GM19395 (cell line): ENCODE data around the gene ROBO4.

Experiments used
- ATAC-seq: cut with Tn5 transposase; IDR thresholded peaks from one replicate; pipeline ENCODE4 v1.9.1; 2021; ENCODE audit warnings: mild to moderate bottlenecking, moderate library complexity; ENCODE audit not compliant: unreplicated experiment

ROBO4 gene

GRCh38 chr11:124919898-124920297 is 22.2 kb upstream of the ROBO4 start:
- no peak for ATAC-seq

GRCh38 chr11:124918950-124919349 is 21.3 kb upstream of the ROBO4 start, which contains the start of gene HEPN1:
Gene HEPN1 (plus strand): TSS chr11:124919250.
- ATAC-seq = no peak

GRCh38 chr11:124917115-124917637 is 19.5 kb upstream of the ROBO4 start:
- no peak for ATAC-seq

- no peak for ATAC-seq
Measured at GRCh38 chr11:124916370-124916710, 18.7 kb upstream of the ROBO4 start.

GRCh38 chr11:124915541-124916369 is 18.1 kb upstream of the ROBO4 start:
- no peak for ATAC-seq

- ATAC-seq = no peak
Measured at GRCh38 chr11:124902616-124903015, 5.0 kb upstream of the ROBO4 start.

- ATAC-seq = no peak
Measured at GRCh38 chr11:124900464-124900863, 2.8 kb upstream of the ROBO4 start.

GRCh38 chr11:124899383-124900145 is 1.9 kb upstream of the ROBO4 start:
- no peak for ATAC-seq

- no peak for ATAC-seq
Measured at GRCh38 chr11:124898711-124899110, 1.0 kb upstream of the ROBO4 start.

- no peak for ATAC-seq
Measured at GRCh38 chr11:124898263-124898680, 607 bp upstream of the ROBO4 start.

GRCh38 chr11:124896821-124897391 is 759 bp downstream of the ROBO4 start:
- no peak for ATAC-seq

- ATAC-seq = no peak
Measured at GRCh38 chr11:124896071-124896750, 1.5 kb downstream of the ROBO4 start.

GRCh38 chr11:124895471-124895971 is 2.1 kb downstream of the ROBO4 start:
- no peak for ATAC-seq

GRCh38 chr11:124894606-124895430 is 2.8 kb downstream of the ROBO4 start:
- ATAC-seq = no peak

- no peak for ATAC-seq
Measured at GRCh38 chr11:124893781-124894401, 3.8 kb downstream of the ROBO4 start.

- ATAC-seq = no peak
Measured at GRCh38 chr11:124892750-124893454, 4.8 kb downstream of the ROBO4 start.

- no peak for ATAC-seq
Measured at GRCh38 chr11:124892146-124892545, 5.5 kb downstream of the ROBO4 start.

GRCh38 chr11:124891373-124891861 is 6.2 kb downstream of the ROBO4 start:
- no peak for ATAC-seq
